K562 (cell line): ENCODE measurements around the gene TAF8. TPM values are rescaled to one million over a fixed set of nuclear protein-coding genes. Genes with fewer than 3 reads are reported as not detected.

Source experiments
- ATAC-seq: fragments of 200-7000 bp; cut with Tn5 transposase; 3 replicates; pipeline ENCODE4 v1.9.1; 2020; ENCODE audit warnings: moderate library complexity
- BruUV-seq: library from RNA; stranded (reverse); fragments of 400-500 nt; replicated peaks from 2 replicates; lab custom pipeline; 2021; lab: Mats Ljungman, UMichigan
- CTCF ChIA-PET: fragments of 300-600 bp; formaldehyde crosslinking; extraction: SDS; loops from one replicate; lab custom pipeline; 2021; ENCODE audit warnings: low intra/inter-chr PET ratio; lab: Yijun Ruan, JAX
- POLR2A ChIA-PET: fragments of 300-600, 350-650 bp; sonication (Branson Sonifier 250); formaldehyde crosslinking; extraction: SDS; loops from one replicate; lab custom pipeline; 2021; ENCODE audit warnings: antibody characterized with exemption, inconsistent platforms; lab: Yijun Ruan, JAX
- DNase-seq, 4 experiments: peaks; one replicate each; pipeline versions ENCODE4 v3.0.0 to v3.0.0-alpha.2; 2011 to 2018; ENCODE audit warnings: low spot score in 3 of 4, mixed read lengths in 3 of 4; ENCODE audit errors: extremely low read depth in 1 of 4
- FAIRE-seq: peaks from 2 replicates; lab custom pipeline; 2011; peaks lifted over from hg19 to GRCh38; lab: Jason Lieb, UNC
- H2AFZ ChIP-seq: 2 replicates; pipeline ENCODE4 v1.6.0; 2011; ENCODE audit warnings: low read depth, low read length, control low read depth, inconsistent platforms
- H3K27ac ChIP-seq: fragments of 200-600 bp; 3 replicates; pipeline ENCODE4 v1.8.0; 2011; ENCODE audit warnings: low read depth, mild to moderate bottlenecking, control low read depth, inconsistent platforms, low read length, moderate library complexity, mixed read lengths; ENCODE audit errors: extremely low read depth
- H3K27me3 ChIP-seq, 2 experiments: fragments of 300-600 bp in 1 of 2; 2 replicates in 1 of 2; 3 replicates in 1 of 2; pipeline versions ENCODE4 v1.6.0 to v1.8.0; 2011; ENCODE audit warnings: inconsistent platforms in 2 of 2, low read length in 2 of 2, mild to moderate bottlenecking in 1 of 2, mixed read lengths in 1 of 2, moderate library complexity in 1 of 2; ENCODE audit not compliant: control insufficient read depth in 2 of 2, insufficient read depth in 2 of 2
- H3K36me3 ChIP-seq: fragments of 300-600 bp; 3 replicates; pipeline ENCODE4 v1.8.0; 2011; ENCODE audit warnings: mild to moderate bottlenecking, low read length, inconsistent platforms; ENCODE audit not compliant: control insufficient read depth, insufficient read depth
- H3K4me1 ChIP-seq, 2 experiments: fragments of 200-600 bp in 1 of 2; replicated peaks in 1 of 2; 2 replicates in 1 of 2; 3 replicates in 1 of 2; pipeline versions ENCODE4 v1.5.1 to v1.8.0; 2011; ENCODE audit warnings: inconsistent platforms in 2 of 2, low read length in 2 of 2, mild to moderate bottlenecking in 1 of 2, mixed read lengths in 1 of 2, moderate library complexity in 1 of 2; ENCODE audit not compliant: control insufficient read depth in 2 of 2, insufficient read depth in 2 of 2
- H3K4me2 ChIP-seq: 2 replicates; pipeline ENCODE4 v1.6.1; 2011; ENCODE audit warnings: low read length, control low read depth, inconsistent platforms, mixed read lengths; ENCODE audit not compliant: insufficient read depth
- H3K4me3 ChIP-seq: fragments of 200-600 bp; sonication (generic), shearing (Covaris generic); 2 replicates; pipeline ENCODE4 v1.5.1; 2016; ENCODE audit warnings: control low read depth, inconsistent platforms
- H3K79me2 ChIP-seq: fragments of 200-600 bp; 3 replicates; pipeline ENCODE4 v1.8.0; 2011; ENCODE audit warnings: low read length, inconsistent platforms; ENCODE audit not compliant: control insufficient read depth, insufficient read depth
- H3K9ac ChIP-seq, 2 experiments: 2 replicates each; pipeline versions ENCODE4 v1.6.0 to v1.6.1; 2011; ENCODE audit warnings: low read depth in 2 of 2, low read length in 2 of 2, control low read depth in 1 of 2, inconsistent platforms in 1 of 2, mild to moderate bottlenecking in 1 of 2, mixed read lengths in 1 of 2; ENCODE audit not compliant: insufficient read depth in 1 of 2
- H3K9me1 ChIP-seq: one replicate; pipeline ENCODE4 v1.6.0; 2011; ENCODE audit warnings: inconsistent platforms, mild to moderate bottlenecking, low read length, moderate library complexity; ENCODE audit not compliant: control insufficient read depth, insufficient read depth
- H3K9me3 ChIP-seq: replicated peaks from 2 replicates; pipeline ENCODE4 v1.5.1; 2011; ENCODE audit warnings: low read depth, low read length, inconsistent platforms; ENCODE audit not compliant: control insufficient read depth, insufficient read depth
- H4K20me1 ChIP-seq: replicated peaks from 2 replicates; pipeline ENCODE4 v1.6.1; 2011; ENCODE audit warnings: low read length, inconsistent platforms, mixed read lengths; ENCODE audit not compliant: control insufficient read depth, insufficient read depth
- CBFA2T3 ChIP-seq: fragments of 450-650 bp; IDR thresholded peaks from 2 replicates; pipeline ENCODE4 v1.6.1; 2017
- CSDE1 ChIP-seq, 2 experiments: fragments of 450-650 bp; IDR thresholded peaks; 2 replicates each; pipeline ENCODE4 v1.6.1; 2016; ENCODE audit warnings: mild to moderate bottlenecking in 1 of 2
- ETV1 ChIP-seq: fragments of 450-650 bp; conservative IDR thresholded peaks from 2 replicates; pipeline ENCODE4 v1.6.1; 2016; ENCODE audit warnings: missing genetic modification characterization, control low read depth, low read depth, missing compliant biosample characterization
- GTF2F1 ChIP-seq: IDR thresholded peaks from 2 replicates; pipeline ENCODE4 v1.6.1; 2011; ENCODE audit warnings: low read depth, low read length, improper control_type of control experiment
- KLF13 ChIP-seq: fragments of 450-650 bp; IDR thresholded peaks from 2 replicates; pipeline ENCODE4 v1.6.1; 2016; ENCODE audit warnings: missing genetic modification characterization, low read depth, mild to moderate bottlenecking, missing compliant biosample characterization, moderate library complexity, borderline replicate concordance
- KLF16 ChIP-seq: IDR thresholded peaks from 2 replicates; pipeline ENCODE4 v1.6.1; 2016; ENCODE audit warnings: antibody characterized with exemption
- NCOA1 ChIP-seq: fragments of 450-650 bp; IDR thresholded peaks from 2 replicates; pipeline ENCODE4 v1.6.1; 2016; ENCODE audit warnings: low read depth
- RB1 ChIP-seq: fragments of 450-650 bp; IDR thresholded peaks from 2 replicates; pipeline ENCODE4 v1.6.1; 2017; ENCODE audit warnings: low read depth, mild to moderate bottlenecking
- RBM25 ChIP-seq: fragments of 200-400 bp; formaldehyde crosslinking; IDR thresholded peaks from 2 replicates; pipeline ENCODE4 v1.6.1; 2018; ENCODE audit warnings: low read length, low read depth, moderate library complexity; ENCODE audit not compliant: severe bottlenecking
- ZKSCAN8 ChIP-seq: fragments of 200-800 bp; sonication (Bioruptor generic); IDR thresholded peaks from 2 replicates; pipeline ENCODE4 v1.6.1; 2016; ENCODE audit warnings: missing genetic modification characterization, missing compliant biosample characterization
- ZNF282 ChIP-seq: sonication (generic); formaldehyde crosslinking; IDR thresholded peaks from 2 replicates; pipeline ENCODE4 v1.8.1; 2023; ENCODE audit warnings: missing genetic modification reagents
- ZNF311 ChIP-seq: fragments of 250-450 bp; sonication (Bioruptor Pico); IDR thresholded peaks from 2 replicates; pipeline ENCODE4 v1.4.0; 2020; ENCODE audit warnings: mild to moderate bottlenecking, moderate library complexity
- ZNF507 ChIP-seq: conservative IDR thresholded peaks from 2 replicates; pipeline ENCODE4 v1.6.1; 2017; ENCODE audit warnings: missing genetic modification characterization, missing compliant biosample characterization
- ZNF717 ChIP-seq: fragments of 250-450 bp; sonication (Bioruptor Pico); IDR thresholded peaks from 2 replicates; pipeline ENCODE4 v1.5.0; 2021
- WGBS: fragments of 100-300 bp; shearing (Covaris generic); methylation state at CpG from one replicate; pipeline ENCODE4 v1.1.6; 2016; ENCODE audit warnings: low coverage, mixed read lengths; ENCODE audit not compliant: insufficient coverage; ENCODE audit errors: missing lambda C conversion rate; 5-methylcytosine and 5-hydroxymethylcytosine counted together
- in situ Hi-C: fragments of 300-500 bp; cut with MboI; formaldehyde crosslinking; loops from 4 replicates; pipeline ENCODE4 v1.15.0; 2018; ENCODE audit warnings: inconsistent platforms, mixed read lengths
- intact Hi-C: fragments of 100-400 bp; cut with micrococcal nuclease; formaldehyde crosslinking; loops from 2 replicates; pipeline ENCODE4 v1.14.2; 2022
- polyA plus RNA-seq, 8 experiments: library from polyadenylated mRNA; depleted of rRNA in 4 of 8; stranded (reverse) in 5 of 8; unstranded in 3 of 8; fragments of >200 nt; fragmentation: Nextera tagmentation in 2 of 8; fragmentation: Illumina TruSeq in 1 of 8; extraction: Ambion mirVana in 2 of 8; extraction: Trizol in 1 of 8; gene quantifications; 2 replicates each; pipeline versions ENCODE4 v1.2.1 to v1.2.3, GENCODE V29; 2011 to 2014; ENCODE audit warnings: inconsistent platforms in 1 of 8, missing spikeins in 1 of 8
- total RNA-seq, 7 experiments: library from RNA; depleted of rRNA in 6 of 7; stranded (reverse); fragments of >200 nt in 6 of 7; fragmentation: Illumina TruSeq in 2 of 7; extraction: Trizol in 2 of 7; gene quantifications; 2 replicates each; pipeline versions ENCODE4 v1.2.1 to v1.2.3, GENCODE V29; 2011 to 2021; ENCODE audit warnings: low replicate concordance in 1 of 7
- TF ChIP-seq, protein P1 (sequence below): fragments of 450-650 bp; conservative IDR thresholded peaks from 2 replicates; pipeline ENCODE4 v1.6.1; 2016; ENCODE audit warnings: missing genetic modification characterization, low read depth, mild to moderate bottlenecking, control low read depth, missing compliant biosample characterization
- TF ChIP-seq, protein P2 (sequence below): sonication (generic); formaldehyde crosslinking; IDR thresholded peaks from 2 replicates; pipeline ENCODE4 v1.9.0; 2022; ENCODE audit warnings: mild to moderate bottlenecking, missing genetic modification reagents
- TF ChIP-seq, protein P3 (sequence below): fragments of 200-800 bp; sonication (Bioruptor generic); IDR thresholded peaks from 2 replicates; pipeline ENCODE4 v1.6.1; 2017; ENCODE audit warnings: missing genetic modification characterization, missing compliant biosample characterization

Gene TAF8
- total and polyA plus RNA-seq, 9 of the 15 experiments (the other 6 are each of a cell fraction or from before 2014, with no cell fraction given) = 29.4 to 84.0 (median 52.6) TPM

DNA sequence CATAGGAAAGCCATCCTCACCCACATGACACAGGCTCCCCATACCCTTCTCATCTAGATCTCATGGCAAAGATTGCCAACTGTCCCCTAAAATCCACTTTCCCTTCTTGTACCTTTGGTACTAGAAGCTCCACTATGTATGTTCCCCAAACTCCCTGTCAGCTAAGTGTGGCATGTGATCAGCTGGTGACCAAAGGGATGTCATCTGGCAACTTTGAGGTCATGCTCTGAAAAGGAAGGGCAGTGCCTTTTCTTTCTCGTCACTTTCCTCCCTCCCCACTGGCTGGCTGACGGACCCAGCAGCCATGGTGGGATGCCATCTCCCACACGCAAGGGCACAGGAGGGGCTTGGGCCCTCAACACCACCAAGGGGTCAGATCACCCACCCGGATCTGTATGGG is 23.8 kb upstream of the TAF8 start (continued):
- TF ChIP-seq, protein P1, sequence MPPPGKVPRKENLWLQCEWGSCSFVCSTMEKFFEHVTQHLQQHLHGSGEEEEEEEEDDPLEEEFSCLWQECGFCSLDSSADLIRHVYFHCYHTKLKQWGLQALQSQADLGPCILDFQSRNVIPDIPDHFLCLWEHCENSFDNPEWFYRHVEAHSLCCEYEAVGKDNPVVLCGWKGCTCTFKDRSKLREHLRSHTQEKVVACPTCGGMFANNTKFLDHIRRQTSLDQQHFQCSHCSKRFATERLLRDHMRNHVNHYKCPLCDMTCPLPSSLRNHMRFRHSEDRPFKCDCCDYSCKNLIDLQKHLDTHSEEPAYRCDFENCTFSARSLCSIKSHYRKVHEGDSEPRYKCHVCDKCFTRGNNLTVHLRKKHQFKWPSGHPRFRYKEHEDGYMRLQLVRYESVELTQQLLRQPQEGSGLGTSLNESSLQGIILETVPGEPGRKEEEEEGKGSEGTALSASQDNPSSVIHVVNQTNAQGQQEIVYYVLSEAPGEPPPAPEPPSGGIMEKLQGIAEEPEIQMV (tag) = 0 out of 2 replicates have a peak, but pooled peaks have one; percentile 21

DNA sequence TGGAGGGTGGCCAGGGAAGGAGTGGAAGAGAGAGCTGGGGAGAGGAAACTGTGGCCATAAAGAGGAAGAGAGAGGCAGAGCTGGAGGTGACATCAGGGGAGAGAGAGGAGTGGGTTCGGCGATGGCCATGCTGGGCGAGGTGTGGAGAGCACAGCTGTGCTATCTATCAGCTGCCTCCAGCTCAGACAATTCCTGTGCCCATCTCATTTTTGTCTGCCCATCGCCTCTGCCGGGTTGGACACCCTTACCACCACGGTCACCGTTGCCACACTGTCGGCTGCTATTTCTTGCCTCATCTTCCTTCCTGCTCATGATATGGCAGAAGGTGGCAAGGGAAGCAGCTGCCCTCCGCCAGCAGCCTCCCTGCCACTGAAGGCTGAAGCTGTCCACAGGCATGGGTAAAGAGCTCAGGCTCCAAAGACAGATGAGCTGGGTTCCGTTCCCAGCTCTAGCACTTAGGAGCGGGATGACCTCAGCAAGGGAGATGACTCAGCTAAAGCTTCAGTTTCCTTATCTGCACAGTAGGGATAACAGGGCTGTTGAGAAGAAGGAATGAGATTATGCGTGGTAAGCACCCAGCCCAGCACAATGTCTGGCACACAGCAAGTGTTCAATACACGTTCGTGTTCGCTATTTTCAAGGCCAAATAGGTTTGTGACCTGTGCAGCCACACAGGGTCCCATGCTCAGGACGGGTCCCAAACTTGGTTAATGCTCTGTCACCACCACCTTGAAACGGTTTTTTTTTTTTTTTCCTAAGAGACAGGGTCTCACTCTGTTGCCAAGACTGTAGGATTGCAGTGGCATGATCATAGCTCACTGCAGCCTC is 21.9 kb upstream of the TAF8 start:
- peak overlapping the region; percentile 76 for H2AFZ ChIP-seq
- POLR2A ChIA-PET = interaction anchor here (0.5 to 4.8 kb wide), 27 partner anchors 9 to 1025 kb away, joined by 3 to 52 read pairs (median 4); partner anchors contain the start of genes BYSL, CCND3, CUL7 and MED20
- peak overlapping the region; percentile 95 to 96 for H3K9ac ChIP-seq
- ATAC-seq = peak; percentile 87
- no peaks in the 10 kb centered on the region for H4K20me1 ChIP-seq
- H3K79me2 ChIP-seq = peaks cover 21% of the 10 kb centered on the region; the same call in 2 of the 3 replicates
- no peaks in the 10 kb centered on the region for H3K9me1 ChIP-seq
- no peaks in the 10 kb centered on the region for H3K27me3 ChIP-seq
- in situ Hi-C loops (no loop called here), intact Hi-C loops (no loop called here)
- peak overlapping the region; percentile 29 for H3K4me3 ChIP-seq
- H3K27ac ChIP-seq = peak overlapping the region; percentile 98
- WGBS = under 1% methylated on average over 16 of the region's 17 CpGs
- peaks cover 69 to 77% of the 10 kb centered on the region in 2 experiments for H3K4me1 ChIP-seq
- no peaks in the 10 kb centered on the region; the same call in 2 of the 3 replicates for H3K36me3 ChIP-seq
- peak; percentile 92 to 98 (median 94) for DNase-seq
- H3K9me3 ChIP-seq = no peaks in the 10 kb centered on the region
- FAIRE-seq = peak; percentile 99
- peak overlapping the region; percentile 97 for H3K4me2 ChIP-seq
- CTCF ChIA-PET = interaction anchor here (0.6 kb wide), 1 partner anchor 381 kb away, joined by 3 read pairs; no protein-coding TSS in a partner anchor
- BruUV-seq = TSS peak; percentile 85
- TF ChIP-seq ETV1 (tag) (peak; percentile 70), KLF13 (tag) (peak; percentile 67; the same call in 1 of the 2 replicates), RB1 (peak; percentile 64; the same call in 1 of the 2 replicates), RBM25 (no peak), NCOA1 (no peak; the same call in none of the 2 replicates), ZKSCAN8 (CRISPR knock-in tag) (0 out of 2 replicates have a peak, but pooled peaks have one; percentile 79), ZNF717 (CRISPR knock-in tag) (no peak), KLF16 (peak; percentile 77; the same call in 1 of the 2 replicates), CBFA2T3 (peak; percentile 95), ZNF507 (tag) (no peak), ZNF311 (CRISPR knock-in tag) (peak; percentile 52; the same call in 1 of the 2 replicates), CSDE1 (IDR thresholded peaks at IDR 0.05) (no peak), GTF2F1 (peak; percentile 77; the same call in 1 of the 2 replicates), ZNF282 (CRISPR knock-in tag) (no peak)
- TF ChIP-seq, protein P2, sequence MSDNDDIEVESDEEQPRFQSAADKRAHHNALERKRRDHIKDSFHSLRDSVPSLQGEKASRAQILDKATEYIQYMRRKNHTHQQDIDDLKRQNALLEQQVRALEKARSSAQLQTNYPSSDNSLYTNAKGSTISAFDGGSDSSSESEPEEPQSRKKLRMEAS (CRISPR knock-in tag) = peak; percentile 32; the same call in 1 of the 2 replicates
- TF ChIP-seq, protein P3, sequence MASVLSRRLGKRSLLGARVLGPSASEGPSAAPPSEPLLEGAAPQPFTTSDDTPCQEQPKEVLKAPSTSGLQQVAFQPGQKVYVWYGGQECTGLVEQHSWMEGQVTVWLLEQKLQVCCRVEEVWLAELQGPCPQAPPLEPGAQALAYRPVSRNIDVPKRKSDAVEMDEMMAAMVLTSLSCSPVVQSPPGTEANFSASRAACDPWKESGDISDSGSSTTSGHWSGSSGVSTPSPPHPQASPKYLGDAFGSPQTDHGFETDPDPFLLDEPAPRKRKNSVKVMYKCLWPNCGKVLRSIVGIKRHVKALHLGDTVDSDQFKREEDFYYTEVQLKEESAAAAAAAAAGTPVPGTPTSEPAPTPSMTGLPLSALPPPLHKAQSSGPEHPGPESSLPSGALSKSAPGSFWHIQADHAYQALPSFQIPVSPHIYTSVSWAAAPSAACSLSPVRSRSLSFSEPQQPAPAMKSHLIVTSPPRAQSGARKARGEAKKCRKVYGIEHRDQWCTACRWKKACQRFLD (CRISPR knock-in tag) = peak; percentile 93
